Measurements from ENCODE around the gene MYO1G.

- no peak for TF ChIP-seq REST (IDR thresholded peaks at IDR 0.05; ENCODE audit: low read depth, low read length)
- TF ChIP-seq CTCF (IDR thresholded peaks at IDR 0.05 in 2 of 3, conservative IDR thresholded peaks at IDR 0.05 in 1 of 3; ENCODE audit: control insufficient read depth in 2 of 3, extremely low read depth in 1 of 3, insufficient read depth in 1 of 3, low read depth in 3 of 3, low read length in 3 of 3), result no peak
- TF ChIP-seq RFX5 (IDR thresholded peaks at IDR 0.05; ENCODE audit: low read depth, low read length), result no peak
- TF ChIP-seq ATF3 (IDR thresholded peaks at IDR 0.05; ENCODE audit: borderline replicate concordance, extremely low read depth, low read depth, low read length), result no peak
- TF ChIP-seq SIX5 (IDR thresholded peaks at IDR 0.05; ENCODE audit: low read depth, low read length, severe bottlenecking), result no peak
- no peak for TF ChIP-seq POLR2A (IDR thresholded peaks at IDR 0.05; ENCODE audit: low read depth, low read length)
- no peak for TF ChIP-seq SMAD5 (IDR thresholded peaks at IDR 0.05; ENCODE audit: low read depth)
These were observed 47.2 kb upstream of the MYO1G start for GRCh38 chr7:45026013-45026412.

Measured in GM12878 (cell line).